CD4-positive, alpha-beta T cell treated with Interleukin-1 beta for 1 hour (primary cell): ENCODE results near the gene AOPEP.
"Not testable (repeated sequence)": the region's sequence is repeated elsewhere in the genome, so short reads cannot be mapped to it uniquely, and the experiment has no call there.

Experiments
- DNase-seq, 2 donors: peaks; one replicate each; pipeline ENCODE4 v3.0.0-alpha.2; 2020 to 2022

Gene AOPEP

DNA sequence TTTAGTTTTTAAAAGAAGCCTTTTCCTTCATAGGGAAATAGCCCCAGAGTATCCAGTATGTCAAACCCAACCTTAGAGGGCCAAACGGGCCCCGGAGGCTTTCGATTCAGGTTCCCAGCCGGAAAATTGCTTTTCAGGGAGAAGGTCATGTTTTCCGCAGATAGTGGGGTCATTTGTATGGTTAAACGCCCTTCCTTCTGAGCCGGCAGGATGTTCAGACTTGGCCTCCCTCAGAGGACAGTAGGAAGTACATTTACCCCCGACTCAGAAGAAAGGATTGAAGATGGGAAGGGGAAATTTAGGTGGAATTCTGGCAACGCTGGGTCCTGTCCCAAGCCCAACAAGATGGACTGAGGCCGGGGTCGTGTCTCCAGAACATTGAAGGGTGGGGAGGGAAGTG is 195.2 kb downstream of the AOPEP start:
- no peak for DNase-seq

DNA sequence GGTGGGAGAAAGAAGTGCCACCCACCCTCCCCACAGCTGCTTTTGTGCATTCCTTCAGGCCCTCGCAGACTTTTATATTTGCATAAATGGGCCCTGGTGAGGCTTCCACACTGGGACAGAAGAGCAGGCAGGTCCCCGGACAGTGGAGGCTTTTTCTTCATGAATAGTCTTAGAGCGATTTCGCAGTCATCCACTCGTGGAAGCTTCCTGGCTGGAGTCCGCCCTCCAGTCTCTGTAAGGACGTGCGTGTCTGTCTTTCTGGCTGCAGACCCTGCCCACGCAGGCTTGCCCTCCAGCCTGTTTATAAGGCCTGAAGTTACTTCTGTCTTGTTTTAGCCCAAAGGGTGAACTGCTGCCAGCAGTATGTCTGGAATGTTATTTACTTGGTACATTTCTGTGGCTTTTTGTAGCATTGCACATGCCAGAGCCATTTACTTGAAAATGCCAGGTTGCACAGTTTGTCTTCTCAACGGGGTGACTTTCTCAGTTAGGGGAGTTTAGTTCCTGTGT is 195.7 kb downstream of the AOPEP start:
- no peak for DNase-seq

GRCh38 chr9:94922691-94923107 is 196.2 kb downstream of the AOPEP start:
- no peak for DNase-seq

GRCh38 chr9:94923326-94924089 is 197.0 kb downstream of the AOPEP start:
- DNase-seq: no peak

GRCh38 chr9:94925751-94926430 is 199.4 kb downstream of the AOPEP start:
- no peak for DNase-seq

DNA sequence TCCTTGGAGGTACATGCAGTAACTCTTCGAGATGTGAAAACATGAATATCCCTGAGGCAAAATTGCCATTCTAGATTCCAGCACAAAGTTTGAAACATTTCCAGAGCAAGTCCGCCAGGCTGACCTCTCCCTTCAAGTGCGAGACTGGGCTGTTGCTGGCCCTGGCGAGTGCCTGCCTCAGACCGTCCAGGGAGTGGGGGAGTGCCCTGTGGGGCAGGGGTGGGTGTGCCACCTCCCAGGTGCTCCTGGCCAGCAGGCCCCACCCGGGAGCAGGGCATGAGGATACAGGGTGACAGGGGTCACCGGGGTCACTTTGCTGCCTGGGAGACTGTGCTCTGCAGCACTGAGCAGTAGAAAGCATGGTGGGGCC is 199.9 kb downstream of the AOPEP start:
- DNase-seq: no peak

GRCh38 chr9:94927048-94927761 is 200.7 kb downstream of the AOPEP start:
- no peak for DNase-seq

- DNase-seq: no peak
These were observed 201.5 kb downstream of the AOPEP start for GRCh38 chr9:94927762-94928670.

DNA sequence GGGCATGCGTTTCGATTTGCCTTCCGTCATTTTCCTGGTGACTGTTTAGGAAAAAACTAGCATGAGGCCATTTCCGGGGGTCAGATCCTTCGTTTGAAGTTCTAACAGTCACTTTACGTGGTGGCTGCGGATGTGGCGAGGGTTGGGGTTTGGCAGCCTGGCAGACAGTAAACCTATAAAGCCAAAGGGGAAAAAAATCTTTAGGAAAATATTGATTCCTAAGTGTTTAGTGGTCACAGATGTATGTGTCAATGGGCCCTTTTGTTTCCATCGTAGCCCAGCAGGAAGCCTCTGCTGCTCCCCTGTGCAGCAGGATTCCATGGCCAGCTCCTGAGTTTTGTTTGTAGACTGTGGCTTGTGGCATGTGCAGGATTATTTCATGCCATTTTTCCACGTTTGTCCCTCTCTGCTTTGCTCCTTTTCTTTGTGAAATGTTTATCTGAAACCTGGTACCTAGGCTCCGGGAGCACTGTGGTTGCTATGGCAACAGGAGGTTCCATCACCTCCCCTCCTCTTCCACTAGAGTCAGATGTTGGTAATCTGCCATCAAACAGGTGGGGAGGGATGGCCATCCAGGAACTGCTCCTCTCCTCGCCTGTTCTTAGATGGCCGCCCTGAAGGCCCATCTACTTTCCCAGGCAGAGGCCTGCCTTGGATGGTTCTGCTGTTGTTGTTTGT is 202.3 kb downstream of the AOPEP start:
- DNase-seq: no peak

GRCh38 chr9:94929369-94929756 is 202.9 kb downstream of the AOPEP start:
- DNase-seq: no peak

DNA sequence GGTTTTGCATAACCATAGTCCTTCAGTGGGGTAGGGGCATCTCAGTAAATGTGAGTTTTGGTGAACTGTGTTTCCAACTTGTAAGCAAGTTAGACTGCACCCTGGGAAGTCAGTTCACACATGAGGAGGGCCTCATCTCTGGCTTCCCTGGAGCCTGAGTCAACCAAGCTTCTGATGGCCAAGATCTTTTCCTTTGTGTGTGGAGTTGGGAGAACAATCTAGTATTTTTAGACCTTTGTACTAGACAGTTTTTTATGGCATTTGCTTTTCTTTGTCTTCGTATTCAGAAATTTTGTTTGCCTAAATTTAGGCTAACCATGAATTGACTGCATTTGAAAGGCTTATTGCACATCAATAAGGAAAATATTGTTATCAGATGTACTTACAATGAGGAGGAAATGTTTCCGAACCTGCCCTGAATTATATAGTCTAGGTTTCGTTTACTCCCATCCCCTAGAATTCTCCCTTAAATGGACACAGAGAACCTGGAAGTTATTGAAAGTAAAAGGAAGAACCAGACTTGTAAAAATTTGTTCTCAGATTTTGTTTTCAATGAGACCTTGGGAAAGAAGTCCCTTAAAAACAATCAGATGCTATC is 204.6 kb downstream of the AOPEP start:
- no peak for DNase-seq

DNA sequence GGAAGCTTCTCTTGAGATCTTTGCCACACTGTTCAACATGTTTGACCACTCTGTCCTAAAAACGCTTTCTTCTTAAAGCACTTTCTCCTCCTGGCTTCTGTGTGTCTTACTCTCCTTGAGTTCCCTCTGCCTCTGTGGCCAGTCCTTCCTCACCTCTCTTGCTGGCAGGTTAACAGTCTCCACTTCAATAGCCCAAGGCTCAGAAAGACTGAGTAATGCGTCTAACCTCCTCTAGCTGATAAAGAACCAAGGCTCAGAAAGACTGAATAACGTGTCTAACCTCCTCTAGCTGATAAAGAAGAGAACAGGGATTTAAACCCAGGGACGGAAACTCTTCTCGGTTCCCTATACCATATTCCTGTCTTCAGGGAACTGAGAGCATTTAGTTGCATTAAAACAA is 205.2 kb downstream of the AOPEP start:
- DNase-seq: no peak

GRCh38 chr9:94932652-94933510 is 206.4 kb downstream of the AOPEP start:
- no peak for DNase-seq

GRCh38 chr9:94933511-94933828 is 207.0 kb downstream of the AOPEP start:
- no peak for DNase-seq

DNA sequence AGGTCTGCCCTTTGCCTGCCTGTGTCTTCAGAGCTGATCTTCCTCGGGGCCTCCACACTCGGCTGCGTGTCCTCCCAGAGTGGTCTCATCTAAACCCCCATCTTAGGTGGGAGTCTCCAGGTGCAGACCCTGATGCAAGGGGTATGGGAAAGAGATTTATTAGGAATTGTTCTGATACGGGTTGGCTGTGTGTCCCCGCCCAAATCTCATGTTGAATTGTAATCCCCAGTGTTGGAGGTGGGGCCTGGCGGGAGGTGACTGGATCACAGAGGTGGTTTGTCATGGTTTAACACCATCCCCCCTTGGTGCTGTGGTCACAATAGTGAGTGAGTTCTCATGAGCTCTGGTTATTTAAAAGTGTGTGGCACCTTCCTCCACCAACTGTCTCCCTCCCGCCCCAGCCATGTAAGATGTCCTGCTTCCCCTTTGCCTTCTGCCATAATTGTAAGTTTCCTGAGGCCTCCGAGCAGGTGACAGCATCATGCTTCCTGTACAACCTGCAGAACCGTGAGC is 208.4 kb downstream of the AOPEP start:
- DNase-seq: no peak

DNA sequence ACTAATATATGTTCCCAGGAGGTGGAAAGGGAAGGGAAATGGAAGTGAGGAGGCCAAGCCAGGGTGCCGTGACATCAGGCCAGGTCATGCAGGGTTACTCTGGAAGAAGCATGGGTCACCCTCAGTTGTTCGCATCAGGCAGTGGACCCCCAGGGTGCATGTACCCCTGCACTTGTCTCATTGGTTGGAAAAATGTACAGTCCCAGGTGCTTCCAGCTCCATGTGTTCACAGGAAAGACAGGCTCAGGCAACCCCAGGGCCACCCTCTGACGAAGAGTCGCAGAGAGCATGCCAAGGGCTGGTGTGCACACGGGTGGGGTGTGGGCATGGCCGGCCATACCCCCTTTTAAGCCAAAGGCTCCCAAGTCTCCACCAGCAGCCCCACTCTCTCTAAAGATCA is 208.9 kb downstream of the AOPEP start:
- no peak for DNase-seq

- no peak for DNase-seq
These were observed 209.9 kb downstream of the AOPEP start for GRCh38 chr9:94936419-94936818.

DNA sequence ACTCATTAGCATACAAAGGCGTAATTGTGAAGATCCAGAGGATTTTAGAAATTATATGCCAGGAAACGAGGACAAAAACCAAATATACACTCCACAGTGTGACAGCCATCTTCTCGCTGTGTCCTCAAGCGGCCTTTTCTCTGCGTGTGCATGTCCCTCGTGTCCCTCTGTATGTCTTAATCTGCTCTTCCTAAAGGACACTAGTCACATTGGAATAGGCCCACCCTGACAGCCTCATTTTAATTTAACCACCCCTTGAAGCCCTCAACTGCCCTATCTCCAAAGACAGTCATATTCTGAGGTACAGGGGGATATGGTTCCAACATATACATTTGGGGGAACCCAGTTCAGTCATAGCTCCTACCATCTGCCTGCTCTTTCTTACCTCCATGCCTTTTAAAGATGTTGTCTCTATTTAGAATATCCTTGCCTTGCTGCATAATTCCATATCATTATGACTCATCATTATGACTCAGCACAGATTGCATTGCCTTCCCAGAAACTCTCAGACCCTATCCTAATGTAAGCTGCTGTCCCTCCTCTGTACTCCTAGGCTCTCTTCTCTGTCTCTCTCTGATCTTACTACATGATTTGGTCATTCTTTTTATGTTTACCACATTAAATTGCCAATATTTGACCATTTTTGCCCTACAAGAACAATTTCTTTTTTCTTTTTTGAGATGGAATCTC is 210.9 kb downstream of the AOPEP start:
- no peak for DNase-seq

GRCh38 chr9:94938384-94938783 is 211.9 kb downstream of the AOPEP start:
- DNase-seq: no peak

DNA sequence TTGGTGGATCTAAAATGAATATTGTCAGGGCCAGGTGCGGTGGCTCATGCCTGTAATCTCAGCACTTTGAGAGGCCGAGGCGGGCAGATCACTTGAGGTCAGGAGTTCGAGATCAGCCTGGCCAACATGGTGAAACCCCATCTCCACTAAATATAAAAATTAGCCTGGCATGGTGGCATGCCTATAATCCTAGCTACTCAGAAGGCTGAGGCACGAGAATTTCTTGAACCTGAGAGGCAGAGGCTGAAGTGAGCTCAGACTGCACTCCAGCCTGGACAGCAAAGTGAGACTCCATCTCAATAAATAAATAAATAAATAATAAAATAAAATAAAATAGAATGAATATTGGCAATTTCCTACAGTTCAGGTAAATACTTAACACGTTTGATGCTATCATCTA is 213.8 kb downstream of the AOPEP start:
- not testable (repeated sequence) for DNase-seq
